ENCODE measurements around the gene OR6N2.

The OR6N2 gene

GRCh38 chr1:158781104-158781503 is at the start of gene OR6N2:
Gene OR6N2, minus strand, starts transcription at chr1:158781204. Its CDS starts 3,569 bp downstream, at chr1:158777635.
- Histone ChIP-seq H3K36me3 (replicated peaks) (no peaks in the 10 kb centered on the region), H3K4me3 (no peak within 1 kb of the TSS), H3K9me3 (no peaks in the 10 kb centered on the region), H3K4me1 (no peaks in the 10 kb centered on the region), H3K27me3 (ENCODE audit: low read depth) (no peaks in the 10 kb centered on the region; the same call in 1 of the 2 replicates)
- in situ Hi-C loops (cut with MboI; ENCODE audit: low sequenced_read_pairs) = no loop called here
- DNase-seq (ENCODE audit: low spot score in 2 of 2) = no peak

- no peak overlapping the region for H3K4me3 ChIP-seq
- H3K4me1 ChIP-seq = no peaks in the 10 kb centered on the region
- DNase-seq (ENCODE audit: low spot score in 2 of 2) = no peak
- in situ Hi-C loops (cut with MboI; ENCODE audit: low sequenced_read_pairs) = no loop called here
- no peaks in the 10 kb centered on the region for H3K9me3 ChIP-seq
- no peaks in the 10 kb centered on the region for H3K27me3 ChIP-seq (ENCODE audit: low read depth)
- H3K36me3 ChIP-seq (replicated peaks) = no peaks in the 10 kb centered on the region
Observed at GRCh38 chr1:158830074-158830677, 49.2 kb upstream of the OR6N2 start.

- H3K36me3 ChIP-seq (replicated peaks) = no peaks in the 10 kb centered on the region
- DNase-seq (ENCODE audit: low spot score in 2 of 2) = no peak
- in situ Hi-C loops (cut with MboI; ENCODE audit: low sequenced_read_pairs) = no loop called here
- H3K9me3 ChIP-seq = no peaks in the 10 kb centered on the region
- no peak overlapping the region for H3K4me3 ChIP-seq
- H3K27me3 ChIP-seq (ENCODE audit: low read depth) = no peaks in the 10 kb centered on the region
- H3K4me1 ChIP-seq = no peaks in the 10 kb centered on the region
Observed at GRCh38 chr1:158821723-158822122, 40.7 kb upstream of the OR6N2 start.

GRCh38 chr1:158819461-158820443 is 38.7 kb upstream of the OR6N2 start:
- H3K9me3 ChIP-seq = no peaks in the 10 kb centered on the region
- H3K27me3 ChIP-seq (ENCODE audit: low read depth) = no peaks in the 10 kb centered on the region
- in situ Hi-C loops (cut with MboI; ENCODE audit: low sequenced_read_pairs) = no loop called here
- no peaks in the 10 kb centered on the region for H3K4me1 ChIP-seq
- no peak for DNase-seq (ENCODE audit: low spot score in 2 of 2)
- no peaks in the 10 kb centered on the region for H3K36me3 ChIP-seq (replicated peaks)
- no peak overlapping the region for H3K4me3 ChIP-seq

- no peaks in the 10 kb centered on the region for H3K4me1 ChIP-seq
- no peaks in the 10 kb centered on the region for H3K36me3 ChIP-seq (replicated peaks)
- H3K9me3 ChIP-seq = no peaks in the 10 kb centered on the region
- no peaks in the 10 kb centered on the region for H3K27me3 ChIP-seq (ENCODE audit: low read depth)
- H3K4me3 ChIP-seq = no peak overlapping the region
- DNase-seq (ENCODE audit: low spot score in 2 of 2) = no peak
- in situ Hi-C loops (cut with MboI; ENCODE audit: low sequenced_read_pairs) = no loop called here
Observed at GRCh38 chr1:158818975-158819431, 38.0 kb upstream of the OR6N2 start.

- H3K4me1 ChIP-seq = no peaks in the 10 kb centered on the region
- no peak overlapping the region for H3K4me3 ChIP-seq
- no peaks in the 10 kb centered on the region for H3K9me3 ChIP-seq
- no peaks in the 10 kb centered on the region for H3K36me3 ChIP-seq (replicated peaks)
- in situ Hi-C loops (cut with MboI; ENCODE audit: low sequenced_read_pairs) = no loop called here
- H3K27me3 ChIP-seq (ENCODE audit: low read depth) = no peaks in the 10 kb centered on the region
- DNase-seq (ENCODE audit: low spot score in 2 of 2) = no peak
Observed at GRCh38 chr1:158818560-158818959, 37.6 kb upstream of the OR6N2 start.

- Histone ChIP-seq H3K9me3 (no peaks in the 10 kb centered on the region), H3K4me1 (no peaks in the 10 kb centered on the region), H3K36me3 (replicated peaks) (no peaks in the 10 kb centered on the region), H3K4me3 (no peak overlapping the region), H3K27me3 (ENCODE audit: low read depth) (no peaks in the 10 kb centered on the region)
- no peak for DNase-seq (ENCODE audit: low spot score in 2 of 2)
- in situ Hi-C loops (cut with MboI; ENCODE audit: low sequenced_read_pairs) = no loop called here
Observed at GRCh38 chr1:158814970-158815369, 34.0 kb upstream of the OR6N2 start.

- H3K4me3 ChIP-seq = no peak overlapping the region
- H3K36me3 ChIP-seq (replicated peaks) = no peaks in the 10 kb centered on the region
- no peaks in the 10 kb centered on the region for H3K9me3 ChIP-seq
- H3K4me1 ChIP-seq = no peaks in the 10 kb centered on the region
- DNase-seq (ENCODE audit: low spot score in 2 of 2) = no peak
- in situ Hi-C loops (cut with MboI; ENCODE audit: low sequenced_read_pairs) = no loop called here
- H3K27me3 ChIP-seq (ENCODE audit: low read depth) = no peaks in the 10 kb centered on the region
Observed at GRCh38 chr1:158813164-158813563, 32.2 kb upstream of the OR6N2 start.

- H3K27me3 ChIP-seq (ENCODE audit: low read depth) = no peaks in the 10 kb centered on the region
- in situ Hi-C loops (cut with MboI; ENCODE audit: low sequenced_read_pairs) = no loop called here
- H3K4me3 ChIP-seq = no peak overlapping the region
- no peaks in the 10 kb centered on the region for H3K36me3 ChIP-seq (replicated peaks)
- no peaks in the 10 kb centered on the region for H3K9me3 ChIP-seq
- no peak for DNase-seq (ENCODE audit: low spot score in 2 of 2)
- H3K4me1 ChIP-seq = no peaks in the 10 kb centered on the region
Observed at GRCh38 chr1:158812336-158812735, 31.3 kb upstream of the OR6N2 start.

- Histone ChIP-seq H3K36me3 (replicated peaks) (no peaks in the 10 kb centered on the region), H3K9me3 (no peaks in the 10 kb centered on the region), H3K27me3 (ENCODE audit: low read depth) (no peaks in the 10 kb centered on the region), H3K4me3 (no peak overlapping the region), H3K4me1 (no peaks in the 10 kb centered on the region)
- no peak for DNase-seq (ENCODE audit: low spot score in 2 of 2)
- in situ Hi-C loops (cut with MboI; ENCODE audit: low sequenced_read_pairs) = no loop called here
Observed at GRCh38 chr1:158810311-158810710, 29.3 kb upstream of the OR6N2 start.

- no peaks in the 10 kb centered on the region for H3K27me3 ChIP-seq (ENCODE audit: low read depth)
- no peaks in the 10 kb centered on the region for H3K36me3 ChIP-seq (replicated peaks)
- H3K9me3 ChIP-seq = no peaks in the 10 kb centered on the region
- H3K4me3 ChIP-seq = no peak overlapping the region
- in situ Hi-C loops (cut with MboI; ENCODE audit: low sequenced_read_pairs) = no loop called here
- no peak for DNase-seq (ENCODE audit: low spot score in 2 of 2)
- no peaks in the 10 kb centered on the region for H3K4me1 ChIP-seq
Observed at GRCh38 chr1:158809862-158810261, 28.9 kb upstream of the OR6N2 start.

GRCh38 chr1:158809256-158809655 is 28.3 kb upstream of the OR6N2 start:
- no peaks in the 10 kb centered on the region for H3K36me3 ChIP-seq (replicated peaks)
- in situ Hi-C loops (cut with MboI; ENCODE audit: low sequenced_read_pairs) = no loop called here
- no peaks in the 10 kb centered on the region for H3K4me1 ChIP-seq
- no peaks in the 10 kb centered on the region for H3K9me3 ChIP-seq
- H3K4me3 ChIP-seq = no peak overlapping the region
- DNase-seq (ENCODE audit: low spot score in 2 of 2) = no peak
- H3K27me3 ChIP-seq (ENCODE audit: low read depth) = no peaks in the 10 kb centered on the region

- Histone ChIP-seq H3K27me3 (ENCODE audit: low read depth) (no peaks in the 10 kb centered on the region), H3K4me3 (no peak overlapping the region), H3K36me3 (replicated peaks) (no peaks in the 10 kb centered on the region), H3K4me1 (no peaks in the 10 kb centered on the region), H3K9me3 (no peaks in the 10 kb centered on the region)
- in situ Hi-C loops (cut with MboI; ENCODE audit: low sequenced_read_pairs) = no loop called here
- DNase-seq (ENCODE audit: low spot score in 2 of 2) = no peak
Observed at GRCh38 chr1:158806916-158807536, 26.0 kb upstream of the OR6N2 start.

- H3K36me3 ChIP-seq (replicated peaks) = no peaks in the 10 kb centered on the region
- in situ Hi-C loops (cut with MboI; ENCODE audit: low sequenced_read_pairs) = no loop called here
Observed at GRCh38 chr1:158803678-158804077, 22.7 kb upstream of the OR6N2 start.

More at GRCh38 chr1:158803678-158804077, 22.7 kb upstream of the OR6N2 start:
- DNase-seq (ENCODE audit: low spot score in 2 of 2) = no peak
- no peaks in the 10 kb centered on the region for H3K9me3 ChIP-seq
- H3K4me1 ChIP-seq = no peaks in the 10 kb centered on the region
- no peak overlapping the region for H3K4me3 ChIP-seq
- H3K27me3 ChIP-seq (ENCODE audit: low read depth) = no peaks in the 10 kb centered on the region

Measured in HAP-1 (cell line).